GM21447 (cell line): ENCODE results near the gene UNC5CL.
"Not testable (repeated sequence)": the region's sequence is repeated elsewhere in the genome, so short reads cannot be mapped to it uniquely, and the experiment has no call there.

ENCODE experiments used
- ATAC-seq: cut with Tn5 transposase; IDR thresholded peaks from one replicate; pipeline ENCODE4 v1.9.1; 2021; ENCODE audit not compliant: unreplicated experiment

The UNC5CL gene

DNA sequence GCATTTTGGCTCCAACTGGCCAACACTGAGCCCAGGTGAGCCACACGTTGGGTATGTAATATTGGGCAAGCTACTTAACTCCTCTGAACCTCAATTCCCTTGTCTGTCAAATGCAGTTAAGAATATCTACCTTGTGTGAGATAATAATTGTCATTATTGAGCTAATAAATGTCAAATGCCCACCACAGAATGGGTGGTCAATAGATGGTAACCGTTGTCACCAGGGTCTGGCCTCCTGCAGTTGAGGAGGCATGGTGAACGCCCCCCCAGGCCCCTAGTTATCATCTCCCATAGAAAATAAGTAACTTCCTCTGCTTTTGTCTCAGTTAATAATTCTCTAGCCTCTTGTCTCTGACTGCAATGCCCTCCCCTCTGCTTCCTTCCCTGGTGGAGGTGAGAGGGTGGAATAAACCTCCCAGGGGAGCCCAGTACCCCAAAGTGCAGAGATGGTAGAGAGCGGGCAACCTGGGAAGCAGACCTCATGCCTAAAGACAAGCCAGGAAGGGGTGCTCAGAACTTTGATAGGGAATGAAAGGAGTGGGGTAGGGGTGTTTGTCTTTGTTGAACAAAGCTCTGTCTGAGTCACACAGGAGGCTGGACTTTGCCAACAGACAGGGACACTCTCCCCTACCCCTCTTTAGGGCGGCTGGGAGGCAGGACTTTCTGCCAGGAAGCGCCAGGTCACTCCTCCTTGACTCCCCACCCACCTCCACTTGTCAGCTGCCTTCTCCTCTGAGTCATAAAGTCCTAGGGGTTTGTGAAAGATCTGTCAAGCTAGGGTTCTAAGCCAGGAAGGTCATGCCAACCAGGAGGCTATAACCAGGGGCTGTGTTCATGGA is 1.3 kb upstream of the UNC5CL start:
- ATAC-seq: peak; percentile 70

DNA sequence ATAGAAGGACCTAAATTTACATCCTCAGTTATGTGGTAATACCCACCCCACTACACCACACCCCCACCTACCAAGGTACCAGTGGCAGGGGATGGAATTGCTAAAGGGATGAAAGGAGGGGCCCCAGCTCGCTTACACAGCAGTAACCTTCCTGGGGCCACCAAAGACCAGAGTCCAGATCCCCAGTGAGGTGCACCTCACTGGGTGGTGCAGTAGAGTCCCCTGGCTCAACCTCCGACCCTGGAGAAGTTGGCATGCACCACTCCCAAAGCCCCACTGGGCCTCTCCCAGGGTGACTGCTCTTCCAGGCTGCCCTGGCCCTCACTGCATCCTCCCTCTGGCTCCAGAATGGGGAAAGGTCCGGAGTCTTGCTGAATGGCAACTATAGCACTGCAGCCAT is 816 bp downstream of the UNC5CL start:
- no peak for ATAC-seq

DNA sequence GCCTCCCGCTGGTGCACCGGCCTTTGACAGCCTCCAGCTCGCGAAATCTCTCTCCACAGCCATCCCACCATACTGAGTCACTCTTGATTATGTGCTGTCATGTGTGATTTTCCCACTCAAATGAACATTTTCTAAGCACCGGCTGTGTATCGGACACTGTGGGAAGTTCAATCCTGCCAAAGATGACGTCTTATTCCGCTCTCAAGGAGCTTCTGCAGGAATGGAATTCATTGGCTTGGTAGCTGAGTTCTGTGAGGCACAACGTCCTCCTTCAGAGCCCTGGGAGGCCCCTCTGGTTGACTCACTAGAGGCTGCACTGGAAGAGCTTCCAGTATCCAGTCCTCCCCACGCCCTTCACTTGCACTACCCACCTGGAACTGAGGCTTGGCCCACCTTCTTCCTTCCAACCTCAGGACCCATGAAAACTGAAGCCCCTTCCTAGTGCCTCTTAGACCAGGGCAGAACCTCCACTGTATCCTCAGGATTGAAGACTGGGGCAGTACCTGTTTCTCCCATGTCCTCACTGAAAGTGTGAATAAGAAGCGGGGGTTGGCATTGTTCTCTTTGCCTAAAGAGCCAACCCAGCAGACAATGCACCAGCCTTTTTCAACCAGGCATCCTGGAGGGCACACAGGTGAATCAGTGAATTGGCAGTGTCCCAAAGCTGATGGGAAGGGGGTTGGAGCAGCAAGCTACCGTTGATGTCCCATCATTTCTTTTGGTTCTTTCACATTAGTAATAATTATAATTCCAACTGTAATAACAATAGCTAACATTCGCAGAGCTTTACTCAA is 1.7 kb downstream of the UNC5CL start:
- ATAC-seq: no peak

GRCh38 chr6:41036601-41037000 is 2.4 kb downstream of the UNC5CL start:
- ATAC-seq: no peak

- ATAC-seq: no peak
These were observed 2.8 kb downstream of the UNC5CL start for GRCh38 chr6:41036186-41036585.

DNA sequence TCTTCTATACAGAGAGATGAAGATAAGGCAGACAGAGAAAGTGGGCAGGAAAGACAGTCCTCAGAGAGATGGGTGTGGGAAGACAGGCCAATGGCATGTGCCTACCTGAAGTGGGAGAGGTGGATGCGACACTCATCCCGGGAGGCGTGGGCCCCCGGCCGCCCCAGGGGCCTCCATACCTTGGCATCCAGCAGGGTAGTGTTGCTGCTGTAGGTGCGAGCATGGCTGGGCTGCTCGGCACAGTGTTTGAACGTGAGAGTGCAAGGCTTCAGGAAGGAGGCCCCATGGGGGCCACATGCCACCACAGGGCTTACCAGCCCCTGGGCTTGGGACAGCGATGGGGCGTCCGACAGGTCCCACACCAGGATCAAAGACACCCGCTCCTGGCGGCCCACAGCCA is 5.2 kb downstream of the UNC5CL start:
- ATAC-seq: no peak

DNA sequence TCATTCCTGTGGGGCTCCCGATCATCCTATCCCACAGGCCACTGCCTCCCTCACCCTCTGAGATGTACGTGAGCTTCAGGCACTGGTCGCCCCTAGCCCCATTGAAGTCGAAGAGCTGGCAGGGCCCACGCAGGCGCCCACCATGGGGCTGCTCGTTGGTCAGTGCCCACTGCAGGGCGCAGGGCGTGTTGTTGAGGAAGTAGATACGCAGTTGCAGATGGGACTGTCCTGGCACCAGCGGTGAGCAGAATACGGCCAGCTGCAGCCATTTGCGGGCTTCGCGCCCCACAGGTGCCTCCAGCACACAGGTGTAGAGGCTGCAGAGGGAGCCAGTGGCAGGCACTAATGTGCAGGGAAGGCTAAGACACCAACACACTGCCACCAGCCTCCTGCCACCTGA is 6.2 kb downstream of the UNC5CL start:
- no peak for ATAC-seq

- peak; percentile 46 for ATAC-seq
These were observed 10.2 kb downstream of the UNC5CL start for GRCh38 chr6:41028561-41029412.

DNA sequence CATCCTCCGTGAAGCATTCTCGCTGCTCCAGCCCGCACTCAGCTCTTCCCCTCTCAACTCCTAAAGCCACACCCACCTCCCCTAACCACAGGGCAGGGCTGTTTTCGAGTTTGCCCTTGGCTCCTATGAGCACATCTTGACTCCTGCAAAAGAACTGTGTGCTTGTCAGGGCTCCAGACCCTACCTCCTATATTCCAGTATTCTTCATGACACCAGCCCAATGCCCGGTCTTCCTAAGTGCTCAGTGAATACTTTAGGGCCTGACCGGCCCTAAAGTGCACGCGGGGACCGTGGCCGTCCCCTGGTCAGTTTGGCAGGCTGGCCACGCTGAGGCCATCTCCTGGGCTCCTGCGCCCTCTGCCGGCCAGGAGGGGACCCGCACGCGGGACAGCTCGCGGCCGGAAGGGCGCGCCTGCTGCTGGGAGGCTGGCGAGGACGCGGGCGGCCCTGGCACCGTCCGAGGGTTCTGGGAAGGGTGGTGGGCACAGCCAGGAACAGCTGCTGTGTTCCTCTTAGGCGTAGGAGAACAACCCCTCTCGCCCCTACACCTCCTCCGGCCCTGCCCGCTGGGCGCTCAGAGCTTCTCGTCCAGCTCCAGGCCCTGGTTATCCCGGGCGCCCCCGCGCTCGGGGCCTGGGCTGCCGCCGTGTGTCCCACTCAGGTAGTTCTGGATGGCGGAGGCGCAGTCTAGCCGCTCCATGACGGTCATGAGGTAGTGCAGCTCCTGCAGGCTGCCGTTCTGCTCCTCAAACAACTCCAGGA is 11.0 kb downstream of the UNC5CL start:
- peak; percentile 78 for ATAC-seq

- no peak for ATAC-seq
These were observed 11.8 kb downstream of the UNC5CL start for GRCh38 chr6:41027241-41027640.

- no peak for ATAC-seq
These were observed 13.0 kb downstream of the UNC5CL start for GRCh38 chr6:41025966-41026530.

DNA sequence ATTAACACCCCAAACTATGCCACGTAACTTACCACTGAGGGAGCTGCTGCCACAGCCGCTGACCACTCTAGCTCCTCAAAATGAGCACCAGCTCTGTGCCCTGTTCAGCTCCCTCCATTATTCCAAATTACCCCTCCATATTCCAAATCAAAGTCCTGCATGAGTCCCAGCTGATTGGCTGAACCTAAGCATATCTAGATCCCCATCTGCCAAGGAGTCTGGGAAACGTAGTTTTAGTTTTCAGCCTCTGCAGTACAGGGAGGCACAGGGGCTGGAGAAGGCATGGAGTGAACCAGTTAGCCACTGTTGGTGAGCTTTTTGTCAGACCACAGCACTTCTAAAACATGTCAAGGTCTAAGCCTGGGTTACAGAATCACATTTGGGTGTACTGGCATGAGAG is 15.9 kb downstream of the UNC5CL start:
- no peak for ATAC-seq

- no peak for ATAC-seq
These were observed 16.7 kb downstream of the UNC5CL start for GRCh38 chr6:41022294-41022693.

DNA sequence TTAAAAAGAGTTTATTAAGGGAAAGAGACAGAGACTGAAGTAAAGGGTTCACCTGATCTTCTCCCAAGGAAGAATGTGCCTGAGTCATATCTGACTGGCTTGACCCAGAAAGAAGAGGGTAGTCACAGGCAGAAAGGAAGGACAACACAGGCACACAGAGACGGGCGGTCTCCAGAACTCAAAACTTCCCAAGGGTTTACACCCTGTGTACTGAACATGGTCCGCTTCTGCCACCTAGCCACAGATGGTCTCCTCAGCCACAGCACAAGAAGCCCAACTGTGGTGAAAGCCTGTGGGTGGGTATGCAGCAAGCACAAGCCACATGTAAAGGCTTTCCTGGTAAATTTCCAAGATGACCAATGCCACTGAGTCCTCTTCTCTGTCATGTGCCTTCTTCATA is 17.2 kb downstream of the UNC5CL start:
- ATAC-seq: no peak

- no peak for ATAC-seq
These were observed 21.4 kb downstream of the UNC5CL start for GRCh38 chr6:41017663-41018062.

DNA sequence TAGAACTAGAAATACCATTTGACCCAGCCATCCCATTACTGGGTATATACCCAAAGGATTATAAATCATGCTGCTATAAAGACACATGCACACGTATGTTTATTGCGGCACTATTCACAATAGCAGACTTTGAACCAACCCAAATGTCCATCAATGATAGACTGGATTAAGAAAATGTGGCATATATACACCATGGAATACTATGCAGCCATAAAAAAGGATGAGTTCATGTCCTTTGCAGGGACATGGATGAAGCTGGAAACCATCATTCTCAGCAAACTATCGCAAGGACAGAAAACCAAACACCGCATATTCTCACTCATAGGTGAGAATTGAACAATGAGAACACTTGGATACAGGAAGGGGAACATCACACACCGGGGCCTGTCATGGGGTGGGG is 23.2 kb downstream of the UNC5CL start:
- ATAC-seq: not testable (repeated sequence)

DNA sequence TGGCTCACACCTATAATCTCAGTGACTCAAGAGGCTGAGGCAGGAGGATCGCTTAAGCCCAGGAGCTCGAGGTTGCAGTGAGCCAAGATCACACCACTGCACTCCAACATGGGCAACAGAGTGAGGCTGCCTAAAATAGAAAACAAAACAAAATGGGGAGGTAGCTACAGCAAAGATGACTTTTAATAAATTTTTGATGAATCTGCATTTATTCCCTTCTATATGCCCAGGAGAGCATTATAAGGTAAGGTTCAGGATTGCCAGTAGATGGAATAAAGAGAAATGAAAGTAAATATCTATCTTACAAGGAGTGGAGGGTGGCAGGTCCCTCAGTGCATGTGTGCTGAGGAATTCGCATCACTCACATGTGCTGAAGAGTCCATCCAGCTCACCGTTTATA is 24.2 kb downstream of the UNC5CL start:
- no peak for ATAC-seq

DNA sequence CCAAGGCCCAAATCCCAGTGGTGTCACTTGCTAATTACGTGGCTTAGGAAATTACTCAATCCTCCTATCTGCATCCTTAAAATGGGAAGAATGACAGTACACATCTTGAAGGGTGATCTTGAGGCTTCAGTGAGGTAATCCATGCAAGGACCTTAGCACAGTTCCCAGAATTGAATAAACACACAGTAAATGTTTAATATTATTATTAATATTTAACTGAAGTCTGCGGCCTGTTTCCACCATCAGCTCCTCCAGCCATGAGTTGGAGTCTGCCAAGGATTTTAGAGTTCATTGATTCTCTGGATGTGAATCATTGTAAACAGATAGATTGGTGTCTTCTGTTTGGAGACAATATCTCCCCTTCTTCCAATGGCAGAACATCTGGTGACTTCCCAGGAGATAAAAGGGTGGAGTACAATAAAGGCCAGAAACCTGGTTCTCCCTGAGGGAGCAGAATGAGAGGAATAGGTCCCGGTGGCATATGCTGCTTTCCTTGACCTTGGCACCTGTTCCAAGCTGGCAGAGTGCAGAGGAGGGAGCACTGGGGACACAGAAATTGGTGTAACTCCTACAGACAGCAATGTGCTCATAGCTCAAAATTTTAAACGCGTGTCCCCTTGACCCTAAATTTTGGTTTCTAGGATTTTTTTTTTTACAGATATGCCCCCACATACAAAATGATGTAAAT is 25.4 kb downstream of the UNC5CL start:
- ATAC-seq: no peak

DNA sequence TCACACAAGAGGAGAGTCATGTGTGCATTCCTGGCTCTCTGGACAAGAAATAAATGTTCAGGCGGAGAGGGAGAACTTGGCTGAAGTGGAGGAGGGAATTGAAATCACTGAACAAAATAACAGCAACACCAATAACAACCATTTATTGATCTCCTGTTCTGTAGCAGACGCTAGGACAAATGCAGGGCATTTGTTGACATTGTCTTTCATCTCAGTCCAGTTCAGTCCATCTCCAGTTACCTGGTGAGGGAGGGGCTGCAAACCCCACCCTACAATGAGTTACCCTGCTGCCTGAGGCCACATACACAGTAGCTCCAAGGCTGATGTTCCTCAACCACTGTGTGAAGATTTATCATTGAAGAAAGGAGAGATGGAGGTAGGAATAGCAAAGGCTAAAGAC is 27.3 kb downstream of the UNC5CL start:
- ATAC-seq: no peak

DNA sequence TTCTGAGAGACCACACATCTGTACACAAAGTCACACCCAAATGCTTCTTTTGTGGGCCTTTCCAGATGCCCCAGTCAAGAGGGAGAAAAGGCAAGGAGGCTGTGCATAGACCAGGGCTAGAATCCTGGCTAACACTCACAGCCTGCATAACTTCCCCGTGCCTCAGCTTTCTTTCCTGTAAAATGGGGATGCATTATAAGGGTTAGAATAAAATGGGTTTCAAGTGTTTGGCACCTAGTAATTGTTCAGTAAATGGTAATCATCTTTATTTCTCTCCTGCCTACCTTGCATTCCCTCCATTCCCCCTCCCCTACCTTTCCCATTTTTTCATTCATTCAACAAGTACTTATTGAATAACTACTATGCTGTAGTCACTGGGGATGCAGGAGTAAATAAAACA is 29.4 kb downstream of the UNC5CL start:
- no peak for ATAC-seq
